Endothelial cell of umbilical vein (primary cell): ENCODE data around the gene SCUBE3. TPM values are rescaled to one million over a fixed set of nuclear protein-coding genes. Genes with fewer than 3 reads are reported as not detected.

Experiments
- BruUV-seq: library from RNA; stranded (reverse); fragments of 400-500 nt; replicated peaks from 2 replicates; lab custom pipeline; 2021; lab: Mats Ljungman, UMichigan
- CTCF ChIA-PET: fragments of 300-600, 350-600 bp; sonication (Branson Sonifier 250); formaldehyde crosslinking; loops from one replicate; lab custom pipeline; 2021; ENCODE audit warnings: antibody characterized with exemption, inconsistent platforms; lab: Charles Lee
- POLR2A ChIA-PET: fragments of 300-600, 350-600 bp; sonication (Branson Sonifier 250); formaldehyde crosslinking; loops from one replicate; lab custom pipeline; 2021; ENCODE audit warnings: antibody characterized with exemption, inconsistent platforms; lab: Charles Lee
- DNase-seq: peaks from one replicate; pipeline ENCODE4 v3.0.0-alpha.2; 2011; ENCODE audit warnings: low read depth, low spot score
- FAIRE-seq: peaks from 2 replicates; lab custom pipeline; 2011; peaks lifted over from hg19 to GRCh38; lab: Jason Lieb, UNC
- H2AFZ ChIP-seq: 2 replicates; pipeline ENCODE4 v1.6.0; 2012; ENCODE audit warnings: low read depth, low read length, control low read depth, inconsistent platforms
- H3K27ac ChIP-seq: 2 replicates; pipeline ENCODE4 v1.5.1; 2011; ENCODE audit warnings: low read depth, mild to moderate bottlenecking, control low read depth, low read length, moderate library complexity; ENCODE audit not compliant: insufficient read depth
- H3K27me3 ChIP-seq, 2 experiments: 2 replicates each; pipeline versions ENCODE4 v1.6.0 to v1.6.1; 2011; ENCODE audit warnings: low read length in 2 of 2, mixed read lengths in 1 of 2; ENCODE audit not compliant: control insufficient read depth in 2 of 2, insufficient read depth in 2 of 2
- H3K36me3 ChIP-seq, 2 experiments: 2 replicates in 1 of 2; 3 replicates in 1 of 2; pipeline ENCODE4 v1.5.1; 2011; ENCODE audit warnings: low read length in 2 of 2, mild to moderate bottlenecking in 1 of 2, moderate library complexity in 1 of 2; ENCODE audit not compliant: control insufficient read depth in 2 of 2, insufficient read depth in 2 of 2; ENCODE audit errors: extremely low read depth in 1 of 2
- H3K4me1 ChIP-seq: 3 replicates; pipeline ENCODE4 v1.5.1; 2011; ENCODE audit warnings: mild to moderate bottlenecking, low read length; ENCODE audit not compliant: control insufficient read depth, insufficient read depth; ENCODE audit errors: extremely low read depth
- H3K4me2 ChIP-seq: 2 replicates; pipeline ENCODE4 v1.6.1; 2011; ENCODE audit warnings: low read length, control low read depth, mixed read lengths; ENCODE audit not compliant: insufficient read depth
- H3K4me3 ChIP-seq, 3 experiments: fragments of 200-600 bp in 1 of 3; sonication (generic), shearing (Covaris generic) in 1 of 3; replicated peaks in 1 of 3; 2 replicates each; pipeline ENCODE4 v1.5.1; 2011 to 2016; ENCODE audit warnings: control low read depth in 3 of 3, low read length in 3 of 3, mild to moderate bottlenecking in 2 of 3, inconsistent platforms in 1 of 3, low read depth in 1 of 3, moderate library complexity in 1 of 3; ENCODE audit not compliant: insufficient read depth in 1 of 3
- H3K79me2 ChIP-seq: 2 replicates; pipeline ENCODE4 v1.6.0; 2012; ENCODE audit warnings: low read length, inconsistent platforms; ENCODE audit not compliant: control insufficient read depth, insufficient read depth
- H3K9ac ChIP-seq: replicated peaks from 2 replicates; pipeline ENCODE3; 2011; ENCODE audit warnings: low read length, control low read depth; ENCODE audit not compliant: insufficient read depth; ENCODE audit errors: extremely low read depth
- H3K9me1 ChIP-seq: replicated peaks from 3 replicates; pipeline ENCODE4 v1.6.0; 2011; ENCODE audit warnings: mild to moderate bottlenecking, low read length; ENCODE audit not compliant: control insufficient read depth, insufficient read depth; ENCODE audit errors: extremely low read depth
- H3K9me3 ChIP-seq: replicated peaks from 2 replicates; pipeline ENCODE4 v1.5.1; 2012; ENCODE audit warnings: low read length, inconsistent platforms; ENCODE audit not compliant: control insufficient read depth, insufficient read depth
- H4K20me1 ChIP-seq: replicated peaks from 2 replicates; pipeline ENCODE3; 2011; ENCODE audit warnings: mild to moderate bottlenecking, low read length; ENCODE audit not compliant: control insufficient read depth, insufficient read depth; ENCODE audit errors: extremely low read depth
- CTCF ChIP-seq, 2 donors: IDR thresholded peaks; 1 replicate in 1 of 2; 2 replicates in 1 of 2; pipeline ENCODE4 v1.5.1; 2011; ENCODE audit warnings: low read length in 2 of 2, mild to moderate bottlenecking in 2 of 2, moderate library complexity in 2 of 2, control low read depth in 1 of 2, inconsistent platforms in 1 of 2, low read depth in 1 of 2; ENCODE audit not compliant: insufficient read depth in 1 of 2; ENCODE audit errors: extremely low read depth in 1 of 2
- EZH2 ChIP-seq: IDR thresholded peaks from 2 replicates; pipeline ENCODE4 v1.6.1; 2012; ENCODE audit warnings: borderline replicate concordance, low read depth, mild to moderate bottlenecking, moderate library complexity, low read length, inconsistent platforms; ENCODE audit not compliant: severe bottlenecking
- FOS ChIP-seq: IDR thresholded peaks from 2 replicates; pipeline ENCODE4 v1.6.1; 2011; ENCODE audit warnings: mild to moderate bottlenecking, low read length, moderate library complexity, borderline replicate concordance; ENCODE audit not compliant: insufficient read depth
- GATA2 ChIP-seq: IDR thresholded peaks from 2 replicates; pipeline ENCODE4 v1.7.0; 2011; ENCODE audit warnings: low read depth, mild to moderate bottlenecking, moderate library complexity, mixed read lengths, low read length; ENCODE audit not compliant: insufficient read length, insufficient read depth
- JUN ChIP-seq: IDR thresholded peaks from 2 replicates; pipeline ENCODE4 v1.6.1; 2011; ENCODE audit warnings: borderline replicate concordance, low read depth; ENCODE audit not compliant: insufficient read length, insufficient read depth
- MAX ChIP-seq: IDR thresholded peaks from 2 replicates; pipeline ENCODE4 v1.6.1; 2011; ENCODE audit not compliant: insufficient read depth, insufficient read length
- POLR2AphosphoS5 ChIP-seq: IDR thresholded peaks from 2 replicates; pipeline ENCODE4 v1.6.1; 2012; ENCODE audit warnings: low read depth, mild to moderate bottlenecking, control low read depth, low read length, moderate library complexity; ENCODE audit not compliant: insufficient read depth
- dilution Hi-C: fragments of 300-500 bp; cut with MboI; formaldehyde crosslinking; loops from one replicate; pipeline ENCODE4 v1.15.0; 2019; ENCODE audit warnings: low sequenced_read_pairs; ENCODE audit not compliant: extremely low pct_ligation_motif_present
- intact Hi-C: fragments of 100-400 bp; cut with micrococcal nuclease; formaldehyde crosslinking; loops from one replicate; pipeline ENCODE4 v1.10.0; 2022
- polyA plus RNA-seq, 4 experiments: library from polyadenylated mRNA; depleted of rRNA in 3 of 4; stranded (reverse) in 3 of 4; unstranded in 1 of 4; fragments of >200 nt; gene quantifications; 2 replicates each; pipeline versions ENCODE4 v1.2.1 to v1.2.3, GENCODE V29; 2011 to 2012; ENCODE audit warnings: missing spikeins in 1 of 4
- total RNA-seq: library from RNA; stranded (reverse); gene quantifications from 2 replicates; pipeline ENCODE4 v1.2.3, GENCODE V29; 2021

SCUBE3 gene
- total and polyA plus RNA-seq, 2 donors (not counting 3 experiments of a cell fraction or from before 2014, with no cell fraction given): 1.1 to 1.5 TPM

DNA sequence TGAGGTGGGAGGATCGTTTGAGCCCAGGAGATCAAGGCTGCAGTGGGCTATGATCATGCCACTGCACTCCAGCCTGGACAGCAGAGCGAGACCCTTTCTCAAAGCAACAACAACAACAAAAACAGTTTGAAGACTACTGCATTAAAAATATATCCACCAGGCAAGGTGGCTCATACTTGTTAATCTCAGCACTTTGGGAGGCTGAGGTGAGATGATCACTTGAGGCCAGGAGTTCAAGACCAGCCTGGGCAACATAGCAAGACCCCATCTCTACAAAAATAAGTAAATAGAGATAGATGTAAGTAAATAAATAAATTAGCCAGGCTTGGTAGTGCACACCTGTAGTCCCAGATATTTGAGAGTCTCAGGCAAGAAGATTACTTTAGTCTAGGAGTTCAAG is 58.2 kb downstream of the SCUBE3 start:
- POLR2A ChIA-PET: no interaction called here

More for the DNA sequence above, 58.2 kb downstream of the SCUBE3 start:
- Histone ChIP-seq H3K36me3 (no peaks in the 10 kb centered on the region), H3K4me2 (no peak overlapping the region), H3K27me3 (no peaks in the 10 kb centered on the region), H3K9me1 (no peaks in the 10 kb centered on the region), H3K4me1 (no peaks in the 10 kb centered on the region), H3K4me3 (no peak overlapping the region), H3K27ac (no peak overlapping the region), H2AFZ (no peak overlapping the region), H3K9ac (no peak overlapping the region), H4K20me1 (no peaks in the 10 kb centered on the region), H3K79me2 (no peaks in the 10 kb centered on the region), H3K9me3 (no peaks in the 10 kb centered on the region)
- DNase-seq (no peak), FAIRE-seq (no peak)
- no peak for TF ChIP-seq GATA2
- TF ChIP-seq FOS: no peak
- TF ChIP-seq JUN: no peak
- no peak for TF ChIP-seq POLR2AphosphoS5
- no peak for TF ChIP-seq CTCF (IDR thresholded peaks at IDR 0.05; ENCODE audit: extremely low read depth in 1 of 2, insufficient read depth in 1 of 2, low read depth in 1 of 2, low read length in 2 of 2)
- no peak for TF ChIP-seq MAX
- TF ChIP-seq EZH2: no peak
- BruUV-seq: no TSS peak
- dilution Hi-C loops (no loop called here), intact Hi-C loops (no loop called here)
- CTCF ChIA-PET: no interaction called here
